Measurements from ENCODE around the gene GPRC5D. TPM values are rescaled to one million over a fixed set of nuclear protein-coding genes. Genes with fewer than 3 reads are reported as not detected.
A peak's percentile ranks its signal among the peaks of the same experiment; 100 is the strongest.

GPRC5D gene
- total RNA-seq, 1 experiment from 2014 or later, result not detected

GRCh38 chr12:12893438-12893837 is 58.5 kb downstream of the GPRC5D start:
- peak overlapping the region; percentile 95 for H3K4me3 Mint-ChIP-seq (ENCODE audit: low read depth, unreplicated experiment)
- no TSS peak for BruUV-seq (replicated peaks)
- DNase-seq, result no peak
- H3K27ac Mint-ChIP-seq (ENCODE audit: unreplicated experiment), result peak overlapping the region; percentile 76
- intact Hi-C loops (cut with micrococcal nuclease; ENCODE audit: unreplicated experiment), result loop anchor here (5.0 kb wide), 1 partner anchor 106 kb away; the partner anchor contains the start of gene APOLD1
- no peak for TF ChIP-seq CTCF (IDR thresholded peaks at IDR 0.05; ENCODE audit: unreplicated experiment)
- CTCF ChIA-PET, result interaction anchor here (0.7 to 1.1 kb wide), 2 partner anchors 16 to 57 kb away, joined by 3 to 4 read pairs; no protein-coding TSS in a partner anchor
- H3K4me1 Mint-ChIP-seq (ENCODE audit: low read depth, unreplicated experiment), result peaks cover 46% of the 10 kb centered on the region
- no peaks in the 10 kb centered on the region for H3K9me3 Mint-ChIP-seq (ENCODE audit: low read depth, unreplicated experiment)
- no peaks in the 10 kb centered on the region for H3K27me3 Mint-ChIP-seq (ENCODE audit: unreplicated experiment)
- peaks cover 90% of the 10 kb centered on the region for H3K36me3 Mint-ChIP-seq (ENCODE audit: insufficient read depth, unreplicated experiment)

- TF ChIP-seq CTCF (IDR thresholded peaks at IDR 0.05; ENCODE audit: unreplicated experiment), result no peak
- Mint-ChIP-seq H3K4me1 (ENCODE audit: low read depth, unreplicated experiment) (peaks cover 47% of the 10 kb centered on the region), H3K36me3 (ENCODE audit: insufficient read depth, unreplicated experiment) (peaks cover 85% of the 10 kb centered on the region), H3K9me3 (ENCODE audit: low read depth, unreplicated experiment) (no peaks in the 10 kb centered on the region), H3K27ac (ENCODE audit: unreplicated experiment) (peak overlapping the region; percentile 76), H3K4me3 (ENCODE audit: low read depth, unreplicated experiment) (peak overlapping the region; percentile 95), H3K27me3 (ENCODE audit: unreplicated experiment) (no peaks in the 10 kb centered on the region)
- CTCF ChIA-PET, result interaction anchor here (0.7 kb wide), 1 partner anchor 56 kb away, joined by 4 read pairs; no protein-coding TSS in a partner anchor
- intact Hi-C loops (cut with micrococcal nuclease; ENCODE audit: unreplicated experiment), result loop anchor here (5.0 kb wide), 1 partner anchor 105 kb away; the partner anchor contains the start of gene APOLD1
- peak; percentile 42 for DNase-seq
- BruUV-seq (replicated peaks), result no TSS peak
Observed at GRCh38 chr12:12892681-12893141, 59.3 kb downstream of the GPRC5D start.

GRCh38 chr12:12891881-12892355 is 60.1 kb downstream of the GPRC5D start:
- intact Hi-C loops (cut with micrococcal nuclease; ENCODE audit: unreplicated experiment), result loop anchor here (1.0 to 5.0 kb wide), 4 partner anchors 9 to 105 kb away; partner anchors contain the start of gene APOLD1
- H3K4me1 Mint-ChIP-seq (ENCODE audit: low read depth, unreplicated experiment), result peaks cover 45% of the 10 kb centered on the region
- H3K27me3 Mint-ChIP-seq (ENCODE audit: unreplicated experiment), result no peaks in the 10 kb centered on the region
- H3K4me3 Mint-ChIP-seq (ENCODE audit: low read depth, unreplicated experiment), result peak overlapping the region; percentile 95
- no peak for DNase-seq
- TSS peak; percentile 30 for BruUV-seq (replicated peaks)
- H3K9me3 Mint-ChIP-seq (ENCODE audit: low read depth, unreplicated experiment), result no peaks in the 10 kb centered on the region
- TF ChIP-seq CTCF (IDR thresholded peaks at IDR 0.05; ENCODE audit: unreplicated experiment), result no peak
- CTCF ChIA-PET, result interaction anchor here (0.7 to 2.1 kb wide), 9 partner anchors 13 to 88 kb away, joined by 3 to 37 read pairs (median 5); partner anchors contain the start of gene DDX47
- H3K27ac Mint-ChIP-seq (ENCODE audit: unreplicated experiment), result peak overlapping the region; percentile 76
- peaks cover 85% of the 10 kb centered on the region for H3K36me3 Mint-ChIP-seq (ENCODE audit: insufficient read depth, unreplicated experiment)

GRCh38 chr12:12891080-12891880 is 60.7 kb downstream of the GPRC5D start, which contains the start of gene GPRC5A:
TSS of gene GPRC5A (plus strand) at chr12:12891562. CDS start at chr12:12908250, 16,688 bp downstream.
- CTCF ChIA-PET, result interaction anchor here (0.7 to 2.1 kb wide), 12 partner anchors 9 to 87 kb away, joined by 3 to 37 read pairs (median 4); partner anchors contain the start of gene DDX47
- Mint-ChIP-seq H3K9me3 (ENCODE audit: low read depth, unreplicated experiment) (no peaks in the 10 kb centered on the region), H3K4me1 (ENCODE audit: low read depth, unreplicated experiment) (peaks cover 45% of the 10 kb centered on the region), H3K27ac (ENCODE audit: unreplicated experiment) (peak within 1 kb of the TSS; percentile 76), H3K36me3 (ENCODE audit: insufficient read depth, unreplicated experiment) (peaks cover 79% of the 10 kb centered on the region), H3K4me3 (ENCODE audit: low read depth, unreplicated experiment) (peak within 1 kb of the TSS; percentile 95), H3K27me3 (ENCODE audit: unreplicated experiment) (no peaks in the 10 kb centered on the region)
- TF ChIP-seq CTCF (IDR thresholded peaks at IDR 0.05; ENCODE audit: unreplicated experiment), result no peak
- intact Hi-C loops (cut with micrococcal nuclease; ENCODE audit: unreplicated experiment), result loop anchor here (1.0 to 5.0 kb wide), 4 partner anchors 8 to 104 kb away; partner anchors contain the start of gene APOLD1
- DNase-seq, result peak; percentile 98
- BruUV-seq (replicated peaks), result no TSS peak
